ENCODE measurements around the gene METTL23.

The METTL23 gene

GRCh38 chr17:76775021-76775600 is 48.5 kb downstream of the METTL23 start:
- DNase-seq: no peak

DNA sequence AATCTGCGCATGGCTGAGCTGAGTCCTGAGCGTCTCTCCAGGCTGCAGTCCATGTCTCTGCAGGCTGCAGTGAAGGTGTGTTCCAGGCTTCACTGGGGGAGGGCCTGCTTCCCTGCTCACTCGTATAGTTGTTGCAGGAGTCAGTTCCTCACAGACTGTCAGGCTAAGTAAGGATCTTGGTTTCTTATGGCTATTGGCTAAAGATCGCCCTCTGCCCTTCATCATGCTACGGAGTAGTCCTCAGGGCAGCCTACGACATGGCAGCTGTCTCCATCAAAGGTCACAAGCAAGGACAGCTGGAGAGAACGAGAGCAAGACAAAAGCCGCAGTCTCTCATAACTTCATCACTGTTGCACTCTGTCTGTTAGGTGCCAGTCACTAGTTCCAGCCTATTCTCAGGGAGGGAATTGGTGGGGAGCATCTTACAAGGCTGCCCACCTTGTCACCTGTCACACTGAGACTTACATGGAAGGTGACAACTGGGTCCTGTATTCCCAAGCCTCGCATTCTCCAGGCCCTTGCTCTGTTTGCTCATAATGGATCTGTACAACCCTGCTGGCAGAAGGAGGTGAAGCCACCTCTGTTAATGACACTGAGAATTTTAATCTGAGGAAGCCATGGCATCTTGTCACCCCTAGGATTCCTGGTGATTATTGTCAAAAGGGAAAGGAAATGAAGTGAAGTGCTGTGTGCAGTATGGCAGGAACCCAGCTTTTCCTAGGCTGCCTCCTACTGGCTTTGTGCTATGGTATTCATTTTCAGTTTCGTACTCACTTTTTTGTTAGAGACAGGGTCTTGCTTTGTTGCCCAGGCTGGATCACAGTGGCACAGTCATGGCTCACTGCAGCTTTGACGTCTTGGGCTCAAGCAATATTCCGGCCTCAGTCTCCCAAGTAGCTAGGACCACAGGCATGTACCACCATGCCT is 54.7 kb downstream of the METTL23 start:
- no peak for DNase-seq

DNA sequence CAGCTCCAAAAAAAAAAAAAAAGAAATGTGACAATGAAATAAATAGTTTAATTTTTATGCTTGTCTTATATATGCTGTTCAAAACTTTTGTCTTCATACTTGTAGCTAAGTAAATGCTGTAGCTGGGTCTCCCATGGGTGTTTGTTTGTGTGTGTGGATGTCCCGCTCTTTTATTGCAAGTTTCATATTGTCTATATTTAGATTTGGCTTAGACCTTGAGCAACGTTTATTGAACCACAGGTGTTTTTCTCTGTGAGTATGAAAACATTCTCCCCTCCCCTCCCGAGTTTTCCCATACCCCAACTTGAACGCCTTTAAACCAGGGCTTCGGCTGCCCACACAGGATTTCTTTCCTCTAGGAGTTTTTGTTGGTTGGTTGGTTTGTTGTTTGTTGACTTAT is 56.5 kb downstream of the METTL23 start:
- no peak for DNase-seq

Data from activated naive CD4-positive, alpha-beta T cell treated with Interleukin-2 at 50 U/mL for 16 hours (primary cell).